Adrenal gland (tissue), 5 donors: Measurements from ENCODE around the gene LEF1.

Experiments used
- CTCF ChIP-seq, 6 experiments: fragments of 450-650 bp in 4 of 6; fragments of 200-600 bp in 2 of 6; sonication (generic) in 1 of 6; IDR thresholded peaks; 1 replicate in 5 of 6; 2 replicates in 1 of 6; pipeline versions ENCODE4 v1.5.1 to v1.8.0; 2016 to 2021; ENCODE audit warnings: antibody characterized with exemption in 6 of 6, mild to moderate bottlenecking in 2 of 6, moderate library complexity in 1 of 6
- POLR2A ChIP-seq, 2 donors: fragments of 450-650 bp; IDR thresholded peaks; one replicate each; pipeline ENCODE4 v1.6.1; 2017; ENCODE audit warnings: antibody characterized with exemption in 2 of 2, mild to moderate bottlenecking in 2 of 2, moderate library complexity in 1 of 2
- donor health status: DM: no; HTN: no; CAD: no.

GRCh38 chr4:108094131-108094530 lies 74.6 kb downstream of the LEF1 start:
- TF ChIP-seq CTCF (IDR thresholded peaks at IDR 0.05), result no peak
- TF ChIP-seq POLR2A (IDR thresholded peaks at IDR 0.05), result no peak
